Panc1 (cell line): Measurements from ENCODE around the gene MBTPS2.

Source experiments
- TCF7L2 ChIP-seq: IDR thresholded peaks from 2 replicates; pipeline ENCODE4 v1.6.1; 2011; ENCODE audit warnings: mild to moderate bottlenecking, low read depth, low read length, inconsistent platforms
- TF ChIP-seq, protein P1 (sequence below): fragments of 450-650 bp; IDR thresholded peaks from 2 replicates; pipeline ENCODE4 v1.5.1; 2017; ENCODE audit warnings: mild to moderate bottlenecking

DNA sequence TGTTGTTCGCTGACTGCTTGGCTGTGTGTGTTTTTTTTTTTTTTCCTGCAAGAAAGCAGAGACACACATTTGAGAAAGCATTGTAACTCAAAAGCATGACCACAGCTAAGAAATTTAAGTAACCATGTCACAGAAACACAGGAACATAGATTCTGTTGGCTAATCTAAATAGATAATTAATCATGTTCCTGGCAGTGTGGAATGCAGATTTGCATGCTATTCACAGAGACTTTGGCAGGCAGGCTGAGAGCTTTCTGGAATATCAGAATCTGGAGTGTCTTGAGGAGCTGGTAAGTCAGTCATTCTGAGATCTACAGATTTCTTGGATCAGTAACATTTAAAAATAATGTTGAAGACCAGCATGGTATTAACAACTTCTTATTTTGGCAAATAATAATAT lies 67.8 kb downstream of the MBTPS2 start:
- TF ChIP-seq, protein P1, sequence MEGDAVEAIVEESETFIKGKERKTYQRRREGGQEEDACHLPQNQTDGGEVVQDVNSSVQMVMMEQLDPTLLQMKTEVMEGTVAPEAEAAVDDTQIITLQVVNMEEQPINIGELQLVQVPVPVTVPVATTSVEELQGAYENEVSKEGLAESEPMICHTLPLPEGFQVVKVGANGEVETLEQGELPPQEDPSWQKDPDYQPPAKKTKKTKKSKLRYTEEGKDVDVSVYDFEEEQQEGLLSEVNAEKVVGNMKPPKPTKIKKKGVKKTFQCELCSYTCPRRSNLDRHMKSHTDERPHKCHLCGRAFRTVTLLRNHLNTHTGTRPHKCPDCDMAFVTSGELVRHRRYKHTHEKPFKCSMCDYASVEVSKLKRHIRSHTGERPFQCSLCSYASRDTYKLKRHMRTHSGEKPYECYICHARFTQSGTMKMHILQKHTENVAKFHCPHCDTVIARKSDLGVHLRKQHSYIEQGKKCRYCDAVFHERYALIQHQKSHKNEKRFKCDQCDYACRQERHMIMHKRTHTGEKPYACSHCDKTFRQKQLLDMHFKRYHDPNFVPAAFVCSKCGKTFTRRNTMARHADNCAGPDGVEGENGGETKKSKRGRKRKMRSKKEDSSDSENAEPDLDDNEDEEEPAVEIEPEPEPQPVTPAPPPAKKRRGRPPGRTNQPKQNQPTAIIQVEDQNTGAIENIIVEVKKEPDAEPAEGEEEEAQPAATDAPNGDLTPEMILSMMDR = no peak
- TF ChIP-seq TCF7L2 = no peak
